ENCODE results near the gene OR52A5. TPM values are rescaled to one million over a fixed set of nuclear protein-coding genes. Genes with fewer than 3 reads are reported as not detected.

Gene OR52A5
- total RNA-seq, 4 donors from 2014 or later = not detected

- DNase-seq = no peak
- no peak overlapping the region for H3K4me3 ChIP-seq
- intact Hi-C loops (cut with DNase I) = no loop called here
- no peaks in the 10 kb centered on the region for H3K4me1 ChIP-seq
- H3K36me3 ChIP-seq = no peaks in the 10 kb centered on the region
- TF ChIP-seq POLR2A (IDR thresholded peaks at IDR 0.05) (no peak), CTCF (IDR thresholded peaks at IDR 0.05) (peak; percentile 30 to 73 (median 64))
- no peak overlapping the region for H3K27ac ChIP-seq
- H3K9me3 ChIP-seq = no peaks in the 10 kb centered on the region
- 2 to 3% methylated on average over 4 of the region's 4 CpGs for whole genome bisulfite sequencing, 2 donors
- H3K27me3 ChIP-seq = no peaks in the 10 kb centered on the region
Observed at GRCh38 chr11:5123802-5124521, 14.2 kb downstream of the OR52A5 start.

GRCh38 chr11:5118893-5119292 is 19.3 kb downstream of the OR52A5 start:
- no peaks in the 10 kb centered on the region for H3K9me3 ChIP-seq
- H3K27me3 ChIP-seq = no peaks in the 10 kb centered on the region
- 77 to 81% methylated on average over 1 of the region's 1 CpG for WGBS, 2 donors
- no peak for DNase-seq
- H3K27ac ChIP-seq = no peak overlapping the region
- no peak overlapping the region for H3K4me3 ChIP-seq
- no peak for TF ChIP-seq CTCF (IDR thresholded peaks at IDR 0.05)
- TF ChIP-seq POLR2A (IDR thresholded peaks at IDR 0.05) = no peak
- H3K36me3 ChIP-seq = no peaks in the 10 kb centered on the region
- H3K4me1 ChIP-seq = no peaks in the 10 kb centered on the region
- intact Hi-C loops (cut with DNase I) = no loop called here

- H3K9me3 ChIP-seq = no peaks in the 10 kb centered on the region
- H3K4me3 ChIP-seq = no peak overlapping the region
- TF ChIP-seq POLR2A (IDR thresholded peaks at IDR 0.05) (no peak), CTCF (IDR thresholded peaks at IDR 0.05) (no peak)
- no peak for DNase-seq
- H3K27me3 ChIP-seq = no peaks in the 10 kb centered on the region
- no peak overlapping the region for H3K27ac ChIP-seq
- H3K36me3 ChIP-seq = no peaks in the 10 kb centered on the region
- no peaks in the 10 kb centered on the region for H3K4me1 ChIP-seq
- intact Hi-C loops (cut with DNase I) = no loop called here
Observed at GRCh38 chr11:5117588-5117987, 20.6 kb downstream of the OR52A5 start.

- TF ChIP-seq CTCF (IDR thresholded peaks at IDR 0.05) (no peak), POLR2A (IDR thresholded peaks at IDR 0.05) (no peak)
- intact Hi-C loops (cut with DNase I) = no loop called here
- Histone ChIP-seq H3K4me1 (no peaks in the 10 kb centered on the region), H3K9me3 (no peaks in the 10 kb centered on the region), H3K27ac (no peak overlapping the region), H3K27me3 (no peaks in the 10 kb centered on the region), H3K4me3 (no peak overlapping the region), H3K36me3 (no peaks in the 10 kb centered on the region)
- DNase-seq = no peak
- 59 to 67% methylated on average over 3 of the region's 3 CpGs for WGBS, 2 donors
Observed at GRCh38 chr11:5115339-5115738, 22.8 kb downstream of the OR52A5 start.

GRCh38 chr11:5107285-5107684 is 30.9 kb downstream of the OR52A5 start:
- no peak overlapping the region for H3K27ac ChIP-seq
- H3K4me1 ChIP-seq = no peaks in the 10 kb centered on the region
- intact Hi-C loops (cut with DNase I) = no loop called here
- no peak for DNase-seq
- TF ChIP-seq POLR2A (IDR thresholded peaks at IDR 0.05) (no peak), CTCF (IDR thresholded peaks at IDR 0.05) (no peak)
- no peaks in the 10 kb centered on the region for H3K36me3 ChIP-seq
- H3K4me3 ChIP-seq = no peak overlapping the region
- no peaks in the 10 kb centered on the region for H3K27me3 ChIP-seq
- no peaks in the 10 kb centered on the region for H3K9me3 ChIP-seq
- WGBS, 2 donors = 57 to 60% methylated on average over 3 of the region's 3 CpGs
